IMR-90 (cell line): ENCODE results near the gene SOCS2. TPM values are rescaled to one million over a fixed set of nuclear protein-coding genes. Genes with fewer than 3 reads are reported as not detected.
A peak's percentile ranks its signal among the peaks of the same experiment; 100 is the strongest.

Source experiments
- ATAC-seq: fragments of 200-7000 bp; cut with Tn5 transposase; 2 replicates; pipeline ENCODE4 v1.9.1; 2020; ENCODE audit warnings: low read depth, mild to moderate bottlenecking, moderate library complexity
- BruUV-seq: library from RNA; stranded (reverse); fragments of 400-500 nt; replicated peaks from 2 replicates; lab custom pipeline; 2021; lab: Mats Ljungman, UMichigan
- CTCF ChIA-PET: fragments of 300-600 bp; formaldehyde crosslinking; extraction: SDS; loops from one replicate; lab custom pipeline; 2021; ENCODE audit warnings: antibody characterized with exemption; lab: Yijun Ruan, JAX
- POLR2A ChIA-PET: fragments of 300-600 bp; sonication (Branson Sonifier 250); formaldehyde crosslinking; loops from one replicate; lab custom pipeline; 2022; ENCODE audit warnings: antibody characterized with exemption; ENCODE audit not compliant: unreplicated experiment; lab: Charles Lee
- DNase-seq: peaks from one replicate; pipeline ENCODE4 v3.0.0; 2013
- H2AFZ ChIP-seq: replicated peaks from 2 replicates; pipeline ENCODE3; 2013; ENCODE audit warnings: low read length, mild to moderate bottlenecking; ENCODE audit not compliant: poor library complexity
- H2AK5ac ChIP-seq: 2 replicates; pipeline ENCODE4 v1.6.1; 2013; ENCODE audit warnings: low read depth, low read length, inconsistent platforms
- H2AK9ac ChIP-seq: replicated peaks from 2 replicates; pipeline ENCODE3; 2013; ENCODE audit warnings: mild to moderate bottlenecking, low read depth, low read length, moderate library complexity; ENCODE audit not compliant: poor library complexity
- H2BK120ac ChIP-seq: 2 replicates; pipeline ENCODE4 v1.6.1; 2013; ENCODE audit warnings: low read depth, low read length, inconsistent platforms
- H2BK15ac ChIP-seq: 3 replicates; pipeline ENCODE4 v1.6.1; 2013; ENCODE audit warnings: low read depth, low read length, inconsistent platforms
- H2BK20ac ChIP-seq: 2 replicates; pipeline ENCODE4 v1.6.1; 2013; ENCODE audit warnings: low read depth, mild to moderate bottlenecking, inconsistent platforms, low read length, moderate library complexity
- H2BK5ac ChIP-seq: 2 replicates; pipeline ENCODE4 v1.6.1; 2013; ENCODE audit warnings: mild to moderate bottlenecking, low read depth, low read length, inconsistent platforms; ENCODE audit not compliant: poor library complexity, severe bottlenecking
- H3K14ac ChIP-seq: replicated peaks from 2 replicates; pipeline ENCODE4 v1.6.1; 2013; ENCODE audit warnings: low read depth, low read length, inconsistent platforms
- H3K18ac ChIP-seq: 2 replicates; pipeline ENCODE4 v1.6.1; 2013; ENCODE audit warnings: low read depth, low read length, control low read depth
- H3K23ac ChIP-seq: 2 replicates; pipeline ENCODE4 v1.6.1; 2013; ENCODE audit warnings: low read depth, low read length, inconsistent platforms
- H3K27ac ChIP-seq: 2 replicates; pipeline ENCODE4 v1.5.1; 2013; ENCODE audit warnings: mild to moderate bottlenecking, control low read depth, low read length; ENCODE audit not compliant: insufficient read depth
- H3K27me3 ChIP-seq: 2 replicates; pipeline ENCODE4 v1.6.1; 2013; ENCODE audit warnings: low read length; ENCODE audit not compliant: control insufficient read depth, insufficient read depth
- H3K36me3 ChIP-seq: 2 replicates; pipeline ENCODE4 v1.6.1; 2013; ENCODE audit warnings: low read length, mixed read lengths; ENCODE audit not compliant: control insufficient read depth, insufficient read depth
- H3K4ac ChIP-seq: 2 replicates; pipeline ENCODE4 v1.6.1; 2013; ENCODE audit warnings: low read depth, low read length, inconsistent platforms
- H3K4me1 ChIP-seq: 2 replicates; pipeline ENCODE4 v1.6.1; 2013; ENCODE audit warnings: low read length, mixed read lengths; ENCODE audit not compliant: control insufficient read depth, insufficient read depth
- H3K4me2 ChIP-seq: 2 replicates; pipeline ENCODE4 v1.6.1; 2013; ENCODE audit warnings: low read depth, mild to moderate bottlenecking, control low read depth, low read length, moderate library complexity
- H3K4me3 ChIP-seq: 2 replicates; pipeline ENCODE4 v1.5.1; 2013; ENCODE audit warnings: low read depth, mild to moderate bottlenecking, control low read depth, low read length, moderate library complexity; ENCODE audit not compliant: insufficient read depth
- H3K56ac ChIP-seq: 2 replicates; pipeline ENCODE4 v1.6.1; 2013; ENCODE audit warnings: low read length, inconsistent platforms; ENCODE audit not compliant: insufficient read depth; ENCODE audit errors: extremely low read depth
- H3K79me1 ChIP-seq, 2 experiments: 2 replicates each; pipeline ENCODE4 v1.6.1; 2013; ENCODE audit warnings: low read length in 2 of 2, inconsistent platforms in 1 of 2, low read depth in 1 of 2
- H3K9ac ChIP-seq: 2 replicates; pipeline ENCODE4 v1.6.1; 2013; ENCODE audit warnings: low read depth, low read length, control low read depth
- H3K9me1 ChIP-seq: 2 replicates; pipeline ENCODE4 v1.6.1; 2013; ENCODE audit warnings: low read length, inconsistent platforms; ENCODE audit not compliant: insufficient read depth
- H3K9me3 ChIP-seq: 2 replicates; pipeline ENCODE4 v1.6.1; 2013; ENCODE audit warnings: low read length; ENCODE audit not compliant: control insufficient read depth, insufficient read depth
- H4K20me1 ChIP-seq: 2 replicates; pipeline ENCODE4 v1.6.1; 2013; ENCODE audit warnings: low read length, inconsistent platforms; ENCODE audit not compliant: insufficient read depth
- H4K5ac ChIP-seq: 2 replicates; pipeline ENCODE4 v1.6.1; 2013; ENCODE audit warnings: mild to moderate bottlenecking, low read depth, low read length, control low read depth
- H4K8ac ChIP-seq, 2 experiments: 2 replicates each; pipeline ENCODE4 v1.6.1; 2013; ENCODE audit warnings: low read depth in 2 of 2, low read length in 2 of 2, control low read depth in 1 of 2, inconsistent platforms in 1 of 2
- H4K91ac ChIP-seq: 2 replicates; pipeline ENCODE4 v1.6.1; 2013; ENCODE audit warnings: low read depth, low read length, inconsistent platforms; ENCODE audit not compliant: insufficient read depth
- BHLHE40 ChIP-seq: fragments of 150-350 bp; IDR thresholded peaks from 2 replicates; pipeline ENCODE4 v1.6.1; 2016; ENCODE audit warnings: mild to moderate bottlenecking, low read depth, low read length
- CEBPB ChIP-seq: IDR thresholded peaks from 2 replicates; pipeline ENCODE4 v1.6.1; 2012; ENCODE audit warnings: low read depth, low read length, improper control_type of control experiment
- CHD1 ChIP-seq: IDR thresholded peaks from 2 replicates; pipeline ENCODE4 v1.6.1; 2012; ENCODE audit warnings: low read depth, low read length, improper control_type of control experiment
- CTCF ChIP-seq: conservative IDR thresholded peaks from 2 replicates; pipeline ENCODE4 v1.5.1; 2012; ENCODE audit warnings: mild to moderate bottlenecking, low read depth, low read length, improper control_type of control experiment
- ELK1 ChIP-seq: fragments of 150-350 bp; IDR thresholded peaks from 2 replicates; pipeline ENCODE4 v1.6.1; 2016; ENCODE audit warnings: low read depth, mild to moderate bottlenecking, low read length, moderate library complexity, borderline replicate concordance
- FOS ChIP-seq: fragments of 150-350 bp; IDR thresholded peaks from 2 replicates; pipeline ENCODE4 v1.6.1; 2016; ENCODE audit warnings: low read depth, low read length
- MAFK ChIP-seq: IDR thresholded peaks from 2 replicates; pipeline ENCODE4 v1.6.1; 2012; ENCODE audit warnings: low read depth, low read length, improper control_type of control experiment
- MAZ ChIP-seq: IDR thresholded peaks from 2 replicates; pipeline ENCODE4 v1.6.1; 2012; ENCODE audit warnings: low read depth, mild to moderate bottlenecking, low read length, improper control_type of control experiment, moderate library complexity, borderline replicate concordance
- MXI1 ChIP-seq: IDR thresholded peaks from 2 replicates; pipeline ENCODE4 v1.6.1; 2012; ENCODE audit warnings: low read depth, mild to moderate bottlenecking, low read length, moderate library complexity, borderline replicate concordance
- NFE2L2 ChIP-seq: fragments of 150-350 bp; IDR thresholded peaks from 2 replicates; pipeline ENCODE4 v1.6.1; 2016; ENCODE audit warnings: low read depth, mild to moderate bottlenecking, low read length
- POLR2A ChIP-seq: IDR thresholded peaks from 2 replicates; pipeline ENCODE4 v1.6.1; 2012; ENCODE audit warnings: mild to moderate bottlenecking, low read depth, low read length
- RAD21 ChIP-seq: IDR thresholded peaks from 2 replicates; pipeline ENCODE4 v1.6.1; 2012; ENCODE audit warnings: low read length, improper control_type of control experiment
- RCOR1 ChIP-seq: IDR thresholded peaks from 2 replicates; pipeline ENCODE4 v1.6.1; 2012; ENCODE audit warnings: mild to moderate bottlenecking, low read length, improper control_type of control experiment; ENCODE audit not compliant: insufficient replicate concordance
- RFX5 ChIP-seq: IDR thresholded peaks from 2 replicates; pipeline ENCODE4 v1.8.0; 2012; ENCODE audit warnings: low read depth, mild to moderate bottlenecking, low read length, moderate library complexity
- SMC3 ChIP-seq: fragments of 150-350 bp; IDR thresholded peaks from 2 replicates; pipeline ENCODE4 v1.6.1; 2016; ENCODE audit warnings: low read depth, mild to moderate bottlenecking, antibody characterized with exemption, low read length, moderate library complexity
- USF2 ChIP-seq: fragments of 150-350 bp; IDR thresholded peaks from 2 replicates; pipeline ENCODE4 v1.6.1; 2017; ENCODE audit warnings: mild to moderate bottlenecking, antibody characterized with exemption, low read length, low read depth
- WGBS, 2 experiments: methylation state at CpG; one replicate each; pipeline versions ENCODE4 v1.1.5 to v1.1.7; 2013; ENCODE audit warnings: missing lambda C conversion rate in 2 of 2; ENCODE audit not compliant: insufficient read length in 1 of 2; ENCODE audit errors: extremely low coverage in 2 of 2; 5-methylcytosine and 5-hydroxymethylcytosine counted together
- dilution Hi-C: fragments of 300-500 bp; cut with HindIII; formaldehyde crosslinking; loops from one replicate; pipeline ENCODE4 v1.14.3; 2018; ENCODE audit warnings: low sequenced_read_pairs; ENCODE audit not compliant: unreplicated experiment
- in situ Hi-C: fragments of 300-500 bp; cut with MboI; formaldehyde crosslinking; loops from 3 replicates; pipeline ENCODE4 v1.14.3; 2019; ENCODE audit warnings: low sequenced_read_pairs, inconsistent platforms, mixed read lengths
- intact Hi-C: fragments of 100-400 bp; cut with micrococcal nuclease; formaldehyde crosslinking; loops from 2 replicates; pipeline ENCODE4 v1.10.0; 2022
- polyA plus RNA-seq, 3 experiments: library from polyadenylated mRNA; depleted of rRNA; stranded (reverse); fragments of >200 nt; gene quantifications; 2 replicates each; pipeline ENCODE4 v1.2.3, GENCODE V29; 2012; ENCODE audit warnings: low replicate concordance in 1 of 3
- total RNA-seq: library from RNA; depleted of rRNA; stranded (reverse); fragments of >200 nt; gene quantifications from 2 replicates; pipeline ENCODE4 v1.2.3, GENCODE V29; 2012

Gene SOCS2
- total and polyA plus RNA-seq, 2 of the 4 experiments (the other 2 are of a cell fraction): 12.0 to 12.4 TPM

GRCh38 chr12:93536766-93537488, 35.5 kb upstream of the SOCS2 start:
- ATAC-seq: no peak
- Histone ChIP-seq H3K23ac (no peak overlapping the region), H3K18ac (no peak overlapping the region), H2BK20ac (no peak overlapping the region), H4K20me1 (no peaks in the 10 kb centered on the region), H4K91ac (0 out of 2 replicates have a peak overlapping the region, but pooled peaks have one; percentile 4), H2AK5ac (no peak overlapping the region), H2BK15ac (no peak overlapping the region), H3K9me1 (no peaks in the 10 kb centered on the region), H2BK120ac (no peak overlapping the region), H4K5ac (no peak overlapping the region), H3K9ac (no peak overlapping the region), H3K4me3 (no peak overlapping the region), H3K4me2 (no peak overlapping the region), H3K4ac (no peak overlapping the region), H2AFZ (no peak overlapping the region), H3K4me1 (peaks cover under 1% of the 10 kb centered on the region; the same call in 1 of the 2 replicates), H2AK9ac (no peak overlapping the region), H2BK5ac (no peak overlapping the region), H3K27me3 (no peaks in the 10 kb centered on the region), H4K8ac (no peak overlapping the region), H3K56ac (no peak overlapping the region), H3K36me3 (no peaks in the 10 kb centered on the region), H3K14ac (no peak overlapping the region), H3K79me1 (no peaks in the 10 kb centered on the region), H3K27ac (no peak overlapping the region), H3K9me3 (no peaks in the 10 kb centered on the region)
- peak; percentile 23 for DNase-seq
- intact Hi-C loops (no loop called here), dilution Hi-C loops (no loop called here), in situ Hi-C loops (no loop called here)
- POLR2A ChIA-PET: no interaction called here
- no TSS peak for BruUV-seq
- no CpG with 5 or more reads among the region's 5 CpGs for WGBS, 2 experiments
- TF ChIP-seq CHD1: no peak
- no peak for TF ChIP-seq POLR2A
- no peak for TF ChIP-seq CTCF
- no peak for TF ChIP-seq RCOR1
- TF ChIP-seq RFX5: no peak
- TF ChIP-seq BHLHE40: no peak
- no peak for TF ChIP-seq SMC3
- TF ChIP-seq MAFK: no peak
- no peak for TF ChIP-seq MAZ
- no peak for TF ChIP-seq USF2
- TF ChIP-seq CEBPB: no peak
- TF ChIP-seq NFE2L2: no peak
- no peak for TF ChIP-seq FOS
- no peak for TF ChIP-seq ELK1
- TF ChIP-seq MXI1: no peak
- no peak for TF ChIP-seq RAD21
- CTCF ChIA-PET: interaction anchor here (1.0 kb wide), 1 partner anchor 34 kb away, joined by 4 read pairs; no protein-coding TSS in a partner anchor
